DND-41 (cell line): ENCODE data around the gene EFHC1.

Experiments used
- EZH2 ChIP-seq: IDR thresholded peaks from 3 replicates; pipeline ENCODE4 v1.6.1; 2012; ENCODE audit warnings: borderline replicate concordance, low read depth, mild to moderate bottlenecking, moderate library complexity, low read length, inconsistent platforms; ENCODE audit not compliant: severe bottlenecking
- TF ChIP-seq, protein P1 (sequence below): IDR thresholded peaks from 2 replicates; pipeline ENCODE4 v1.5.1; 2012; ENCODE audit warnings: borderline replicate concordance, low read length, moderate library complexity, mild to moderate bottlenecking; ENCODE audit not compliant: poor library complexity, severe bottlenecking; ENCODE audit errors: extremely low read depth

DNA sequence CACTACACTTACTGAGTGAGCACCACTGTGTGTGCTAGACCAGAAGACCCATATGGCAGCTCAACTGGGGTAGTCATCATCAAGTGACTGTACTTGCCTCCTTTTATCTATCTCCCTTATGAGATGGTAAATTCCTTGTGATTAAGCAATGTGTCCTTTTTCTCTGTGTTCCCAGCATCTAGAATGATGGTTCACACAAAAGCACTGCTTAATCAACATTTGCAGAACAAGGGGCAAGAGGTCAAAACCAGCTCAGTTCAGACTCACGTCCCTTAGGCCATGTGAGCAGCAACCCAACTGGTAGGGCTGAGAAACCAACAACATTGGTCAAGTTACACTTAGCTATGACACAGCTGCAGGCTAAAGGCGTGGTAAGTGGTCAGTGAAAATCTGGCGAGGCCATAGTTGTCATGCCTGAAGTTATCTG, 146.7 kb downstream of the EFHC1 start:
- TF ChIP-seq EZH2: no peak
- TF ChIP-seq, protein P1, sequence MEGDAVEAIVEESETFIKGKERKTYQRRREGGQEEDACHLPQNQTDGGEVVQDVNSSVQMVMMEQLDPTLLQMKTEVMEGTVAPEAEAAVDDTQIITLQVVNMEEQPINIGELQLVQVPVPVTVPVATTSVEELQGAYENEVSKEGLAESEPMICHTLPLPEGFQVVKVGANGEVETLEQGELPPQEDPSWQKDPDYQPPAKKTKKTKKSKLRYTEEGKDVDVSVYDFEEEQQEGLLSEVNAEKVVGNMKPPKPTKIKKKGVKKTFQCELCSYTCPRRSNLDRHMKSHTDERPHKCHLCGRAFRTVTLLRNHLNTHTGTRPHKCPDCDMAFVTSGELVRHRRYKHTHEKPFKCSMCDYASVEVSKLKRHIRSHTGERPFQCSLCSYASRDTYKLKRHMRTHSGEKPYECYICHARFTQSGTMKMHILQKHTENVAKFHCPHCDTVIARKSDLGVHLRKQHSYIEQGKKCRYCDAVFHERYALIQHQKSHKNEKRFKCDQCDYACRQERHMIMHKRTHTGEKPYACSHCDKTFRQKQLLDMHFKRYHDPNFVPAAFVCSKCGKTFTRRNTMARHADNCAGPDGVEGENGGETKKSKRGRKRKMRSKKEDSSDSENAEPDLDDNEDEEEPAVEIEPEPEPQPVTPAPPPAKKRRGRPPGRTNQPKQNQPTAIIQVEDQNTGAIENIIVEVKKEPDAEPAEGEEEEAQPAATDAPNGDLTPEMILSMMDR: no peak
